ENCODE data around the gene CAND2.

- TF ChIP-seq CCAR2 (IDR thresholded peaks at IDR 0.05; ENCODE audit: low read depth, low read length) (no peak), CREB1 (IDR thresholded peaks at IDR 0.05) (no peak), CREB1 (CRISPR knock-in tag; IDR thresholded peaks at IDR 0.05) (no peak)
- TF ChIP-seq, protein P1, sequence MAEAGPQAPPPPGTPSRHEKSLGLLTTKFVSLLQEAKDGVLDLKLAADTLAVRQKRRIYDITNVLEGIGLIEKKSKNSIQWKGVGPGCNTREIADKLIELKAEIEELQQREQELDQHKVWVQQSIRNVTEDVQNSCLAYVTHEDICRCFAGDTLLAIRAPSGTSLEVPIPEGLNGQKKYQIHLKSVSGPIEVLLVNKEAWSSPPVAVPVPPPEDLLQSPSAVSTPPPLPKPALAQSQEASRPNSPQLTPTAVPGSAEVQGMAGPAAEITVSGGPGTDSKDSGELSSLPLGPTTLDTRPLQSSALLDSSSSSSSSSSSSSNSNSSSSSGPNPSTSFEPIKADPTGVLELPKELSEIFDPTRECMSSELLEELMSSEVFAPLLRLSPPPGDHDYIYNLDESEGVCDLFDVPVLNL (CRISPR knock-in tag; IDR thresholded peaks at IDR 0.05; ENCODE audit: low read depth) = no peak
Observed at GRCh38 chr3:12835052-12835665, 38.7 kb downstream of the CAND2 start.

All from K562 (cell line).